Suprapubic skin (tissue), 4 donors: ENCODE data around the gene SAMD7. TPM values are rescaled to one million over a fixed set of nuclear protein-coding genes. Genes with fewer than 3 reads are reported as not detected.

Experiments
- DNase-seq, 2 donors: peaks; one replicate each; pipeline ENCODE4 v3.0.0-alpha.2; 2019; ENCODE audit warnings: low spot score in 2 of 2
- H3K27ac ChIP-seq: fragments of 200-600 bp; sonication (generic); one replicate; pipeline ENCODE4 v1.5.1; 2019
- H3K27me3 ChIP-seq: fragments of 200-600 bp; sonication (generic); one replicate; pipeline ENCODE4 v1.5.1; 2019
- H3K36me3 ChIP-seq: fragments of 200-600 bp; sonication (generic); one replicate; pipeline ENCODE4 v1.5.1; 2019
- H3K4me1 ChIP-seq: fragments of 200-600 bp; sonication (generic); one replicate; pipeline ENCODE4 v1.5.1; 2019
- H3K4me3 ChIP-seq: fragments of 200-600 bp; sonication (generic); one replicate; pipeline ENCODE4 v1.5.1; 2019; ENCODE audit warnings: mild to moderate bottlenecking
- H3K9me3 ChIP-seq: fragments of 200-600 bp; sonication (generic); one replicate; pipeline ENCODE4 v1.5.1; 2019
- EP300 ChIP-seq: sonication (generic); formaldehyde crosslinking; IDR thresholded peaks from one replicate; pipeline ENCODE4 v1.6.1; 2017; ENCODE audit warnings: antibody characterized with exemption
- POLR2A ChIP-seq, 2 donors: fragments of 450-650 bp; IDR thresholded peaks; one replicate each; pipeline ENCODE4 v1.6.1; 2017; ENCODE audit warnings: antibody characterized with exemption in 2 of 2, mild to moderate bottlenecking in 2 of 2, moderate library complexity in 2 of 2
- POLR2AphosphoS5 ChIP-seq, 3 donors: sonication (generic); formaldehyde crosslinking; IDR thresholded peaks; one replicate each; pipeline ENCODE4 v1.6.1; 2017; ENCODE audit warnings: antibody characterized with exemption in 3 of 3
- WGBS: methylation state at CpG from one replicate; pipeline ENCODE4 v1.1.5; 2018; 5-methylcytosine and 5-hydroxymethylcytosine counted together
- total RNA-seq, 4 donors: library from RNA; depleted of rRNA; stranded (reverse); fragments of >200 nt; gene quantifications; one replicate each; pipeline ENCODE4 v1.1.0, GENCODE V29; 2016
- TF ChIP-seq, protein P1 (sequence below), 2 donors: fragments of 200-600 bp in 1 of 2; fragments of 450-650 bp in 1 of 2; sonication (generic) in 1 of 2; IDR thresholded peaks; one replicate each; pipeline ENCODE4 v1.5.1; 2016 to 2019; ENCODE audit warnings: antibody characterized with exemption in 2 of 2, mild to moderate bottlenecking in 1 of 2, moderate library complexity in 1 of 2

SAMD7 gene
- total RNA-seq, 4 donors from 2014 or later = not detected

GRCh38 chr3:169907944-169908343 lies 3.4 kb upstream of the SAMD7 start:
- H3K27me3 ChIP-seq = peaks cover 5% of the 10 kb centered on the region
- no peaks in the 10 kb centered on the region for H3K9me3 ChIP-seq
- no peaks in the 10 kb centered on the region for H3K36me3 ChIP-seq
- 69% methylated on average over 4 of the region's 4 CpGs for WGBS
- H3K4me1 ChIP-seq = no peaks in the 10 kb centered on the region
- no peak for DNase-seq
- H3K27ac ChIP-seq = no peak overlapping the region
- no peak overlapping the region for H3K4me3 ChIP-seq
- no peak for TF ChIP-seq POLR2AphosphoS5 (IDR thresholded peaks at IDR 0.05)
- no peak for TF ChIP-seq POLR2A (IDR thresholded peaks at IDR 0.05)
- no peak for TF ChIP-seq EP300
- TF ChIP-seq, protein P1, sequence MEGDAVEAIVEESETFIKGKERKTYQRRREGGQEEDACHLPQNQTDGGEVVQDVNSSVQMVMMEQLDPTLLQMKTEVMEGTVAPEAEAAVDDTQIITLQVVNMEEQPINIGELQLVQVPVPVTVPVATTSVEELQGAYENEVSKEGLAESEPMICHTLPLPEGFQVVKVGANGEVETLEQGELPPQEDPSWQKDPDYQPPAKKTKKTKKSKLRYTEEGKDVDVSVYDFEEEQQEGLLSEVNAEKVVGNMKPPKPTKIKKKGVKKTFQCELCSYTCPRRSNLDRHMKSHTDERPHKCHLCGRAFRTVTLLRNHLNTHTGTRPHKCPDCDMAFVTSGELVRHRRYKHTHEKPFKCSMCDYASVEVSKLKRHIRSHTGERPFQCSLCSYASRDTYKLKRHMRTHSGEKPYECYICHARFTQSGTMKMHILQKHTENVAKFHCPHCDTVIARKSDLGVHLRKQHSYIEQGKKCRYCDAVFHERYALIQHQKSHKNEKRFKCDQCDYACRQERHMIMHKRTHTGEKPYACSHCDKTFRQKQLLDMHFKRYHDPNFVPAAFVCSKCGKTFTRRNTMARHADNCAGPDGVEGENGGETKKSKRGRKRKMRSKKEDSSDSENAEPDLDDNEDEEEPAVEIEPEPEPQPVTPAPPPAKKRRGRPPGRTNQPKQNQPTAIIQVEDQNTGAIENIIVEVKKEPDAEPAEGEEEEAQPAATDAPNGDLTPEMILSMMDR (IDR thresholded peaks at IDR 0.05) = no peak

GRCh38 chr3:169913323-169913722 lies 2.0 kb downstream of the SAMD7 start:
- WGBS = 54% methylated on average over 3 of the region's 3 CpGs
- TF ChIP-seq EP300 (no peak), POLR2A (IDR thresholded peaks at IDR 0.05) (no peak), POLR2AphosphoS5 (IDR thresholded peaks at IDR 0.05) (no peak)
- TF ChIP-seq, protein P1 (IDR thresholded peaks at IDR 0.05) = no peak

DNA sequence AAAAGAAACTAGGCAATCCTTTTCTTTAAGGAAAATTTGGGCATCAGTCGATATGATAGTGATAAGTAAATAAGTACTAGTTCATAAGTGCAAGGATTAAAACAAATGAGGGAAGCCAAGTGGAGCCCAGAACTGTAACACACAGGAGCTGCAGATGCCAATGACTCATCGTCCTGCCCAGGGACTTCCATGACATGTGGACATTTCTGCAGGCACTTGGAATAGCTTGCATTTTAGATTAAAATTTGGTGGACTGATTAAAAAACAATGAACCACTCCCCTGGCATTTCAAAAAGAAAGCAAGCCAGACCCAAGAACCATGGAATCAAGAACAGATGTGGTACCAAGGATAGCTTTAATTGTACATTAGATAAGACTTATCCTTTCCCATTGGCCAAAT lies 2.9 kb downstream of the SAMD7 start:
- Histone ChIP-seq H3K9me3 (no peaks in the 10 kb centered on the region), H3K4me1 (no peaks in the 10 kb centered on the region), H3K36me3 (no peaks in the 10 kb centered on the region), H3K27ac (no peak overlapping the region), H3K4me3 (no peak overlapping the region), H3K27me3 (no peaks in the 10 kb centered on the region)
- 45% methylated on average over 2 of the region's 2 CpGs for WGBS
- TF ChIP-seq POLR2AphosphoS5 (IDR thresholded peaks at IDR 0.05) (no peak), EP300 (no peak), POLR2A (IDR thresholded peaks at IDR 0.05) (no peak)
- TF ChIP-seq, protein P1 (IDR thresholded peaks at IDR 0.05) = no peak
- DNase-seq = no peak

More at GRCh38 chr3:169913323-169913722, 2.0 kb downstream of the SAMD7 start:
- Histone ChIP-seq H3K4me3 (no peak overlapping the region), H3K4me1 (no peaks in the 10 kb centered on the region), H3K27ac (no peak overlapping the region), H3K27me3 (no peaks in the 10 kb centered on the region), H3K9me3 (no peaks in the 10 kb centered on the region), H3K36me3 (no peaks in the 10 kb centered on the region)
- no peak for DNase-seq

DNA sequence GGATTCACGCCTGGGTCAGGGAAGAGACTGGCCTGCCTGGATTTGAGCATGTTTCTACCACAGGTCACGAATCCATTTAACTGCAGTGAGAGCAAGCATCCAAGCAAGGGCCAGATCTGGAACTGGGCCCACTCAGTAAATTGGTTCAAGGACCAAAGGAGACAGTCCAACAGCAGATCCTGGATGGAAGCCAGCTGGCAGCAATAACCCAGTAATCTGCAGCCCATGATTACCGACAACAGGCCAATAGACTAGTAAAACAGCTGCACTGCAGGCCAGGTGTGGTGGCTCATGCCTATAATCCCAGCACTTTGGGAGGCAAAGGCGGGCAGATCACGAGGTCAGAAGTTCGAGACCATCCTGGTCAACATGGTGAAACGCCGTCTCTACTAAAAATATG lies 11.8 kb downstream of the SAMD7 start:
- H3K27ac ChIP-seq = no peak overlapping the region
- TF ChIP-seq POLR2A (IDR thresholded peaks at IDR 0.05) = no peak
- TF ChIP-seq POLR2AphosphoS5 (IDR thresholded peaks at IDR 0.05) = no peak
- TF ChIP-seq, protein P1 (IDR thresholded peaks at IDR 0.05) = no peak
- TF ChIP-seq EP300 = no peak
- WGBS = 50% methylated on average over 7 of the region's 8 CpGs
- no peaks in the 10 kb centered on the region for H3K9me3 ChIP-seq
- no peaks in the 10 kb centered on the region for H3K27me3 ChIP-seq
- H3K4me1 ChIP-seq = no peaks in the 10 kb centered on the region
- H3K4me3 ChIP-seq = no peak overlapping the region
- DNase-seq = no peak
- H3K36me3 ChIP-seq = no peaks in the 10 kb centered on the region

GRCh38 chr3:169923831-169924230 lies 12.5 kb downstream of the SAMD7 start:
- H3K27me3 ChIP-seq = no peaks in the 10 kb centered on the region
- WGBS = 48% methylated on average over 1 of the region's 1 CpG
- H3K36me3 ChIP-seq = no peaks in the 10 kb centered on the region
- H3K9me3 ChIP-seq = no peaks in the 10 kb centered on the region
- no peak for DNase-seq
- no peaks in the 10 kb centered on the region for H3K4me1 ChIP-seq
- H3K4me3 ChIP-seq = no peak overlapping the region
- TF ChIP-seq POLR2AphosphoS5 (IDR thresholded peaks at IDR 0.05) = no peak
- no peak for TF ChIP-seq POLR2A (IDR thresholded peaks at IDR 0.05)
- TF ChIP-seq EP300 = no peak
- TF ChIP-seq, protein P1 (IDR thresholded peaks at IDR 0.05) = no peak
- no peak overlapping the region for H3K27ac ChIP-seq
